ENCODE results near the gene PPP1R37.

PPP1R37 gene

DNA sequence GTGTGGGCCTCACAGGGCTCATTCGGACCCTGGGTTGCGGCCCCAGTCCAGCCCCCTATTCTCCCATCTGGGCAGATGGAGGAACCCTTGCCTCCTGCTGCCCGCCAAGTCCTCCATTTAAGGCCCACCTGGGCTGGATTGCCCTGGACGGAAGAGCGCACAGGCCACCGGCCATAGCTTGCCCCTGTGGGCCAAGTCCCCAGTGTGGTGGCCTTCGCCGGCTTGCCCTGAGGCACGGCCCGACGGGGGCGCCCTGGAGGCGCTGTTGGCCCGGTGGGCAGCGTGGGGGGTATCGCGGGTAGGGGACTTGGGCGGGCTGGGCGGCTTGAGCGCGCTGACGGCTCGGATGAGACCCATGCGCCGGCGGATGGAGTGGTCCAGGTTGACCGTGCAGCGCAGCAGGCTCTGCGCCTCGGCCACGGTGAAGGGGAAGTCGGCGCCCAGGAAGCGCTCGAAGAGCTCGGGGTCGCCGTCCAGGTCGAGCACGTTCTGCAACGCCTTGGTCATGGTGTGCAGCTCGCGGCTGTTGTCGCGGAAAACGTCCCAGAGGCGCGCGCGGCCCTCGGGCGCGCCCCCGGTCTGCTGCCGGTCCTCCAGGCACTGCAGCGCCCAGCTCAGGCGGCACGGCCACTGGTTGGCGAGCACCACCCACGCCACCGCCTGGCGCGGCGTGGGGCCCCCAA lies 59.0 kb downstream of the PPP1R37 start:
- no peak overlapping the region for H3K27ac Mint-ChIP-seq
- H3K4me1 Mint-ChIP-seq = peaks cover 7% of the 10 kb centered on the region
- TF ChIP-seq, protein P1, sequence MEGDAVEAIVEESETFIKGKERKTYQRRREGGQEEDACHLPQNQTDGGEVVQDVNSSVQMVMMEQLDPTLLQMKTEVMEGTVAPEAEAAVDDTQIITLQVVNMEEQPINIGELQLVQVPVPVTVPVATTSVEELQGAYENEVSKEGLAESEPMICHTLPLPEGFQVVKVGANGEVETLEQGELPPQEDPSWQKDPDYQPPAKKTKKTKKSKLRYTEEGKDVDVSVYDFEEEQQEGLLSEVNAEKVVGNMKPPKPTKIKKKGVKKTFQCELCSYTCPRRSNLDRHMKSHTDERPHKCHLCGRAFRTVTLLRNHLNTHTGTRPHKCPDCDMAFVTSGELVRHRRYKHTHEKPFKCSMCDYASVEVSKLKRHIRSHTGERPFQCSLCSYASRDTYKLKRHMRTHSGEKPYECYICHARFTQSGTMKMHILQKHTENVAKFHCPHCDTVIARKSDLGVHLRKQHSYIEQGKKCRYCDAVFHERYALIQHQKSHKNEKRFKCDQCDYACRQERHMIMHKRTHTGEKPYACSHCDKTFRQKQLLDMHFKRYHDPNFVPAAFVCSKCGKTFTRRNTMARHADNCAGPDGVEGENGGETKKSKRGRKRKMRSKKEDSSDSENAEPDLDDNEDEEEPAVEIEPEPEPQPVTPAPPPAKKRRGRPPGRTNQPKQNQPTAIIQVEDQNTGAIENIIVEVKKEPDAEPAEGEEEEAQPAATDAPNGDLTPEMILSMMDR (IDR thresholded peaks at IDR 0.05; ENCODE audit: unreplicated experiment in 3 of 3) = no peak
- no peaks in the 10 kb centered on the region for H3K36me3 Mint-ChIP-seq (ENCODE audit: low read depth)
- no peaks in the 10 kb centered on the region for H3K9me3 Mint-ChIP-seq
- peaks cover 27% of the 10 kb centered on the region for H3K27me3 Mint-ChIP-seq (ENCODE audit: low read depth)
- H3K4me3 Mint-ChIP-seq = peak overlapping the region in 1 of 3 experiments; percentile 26

DNA sequence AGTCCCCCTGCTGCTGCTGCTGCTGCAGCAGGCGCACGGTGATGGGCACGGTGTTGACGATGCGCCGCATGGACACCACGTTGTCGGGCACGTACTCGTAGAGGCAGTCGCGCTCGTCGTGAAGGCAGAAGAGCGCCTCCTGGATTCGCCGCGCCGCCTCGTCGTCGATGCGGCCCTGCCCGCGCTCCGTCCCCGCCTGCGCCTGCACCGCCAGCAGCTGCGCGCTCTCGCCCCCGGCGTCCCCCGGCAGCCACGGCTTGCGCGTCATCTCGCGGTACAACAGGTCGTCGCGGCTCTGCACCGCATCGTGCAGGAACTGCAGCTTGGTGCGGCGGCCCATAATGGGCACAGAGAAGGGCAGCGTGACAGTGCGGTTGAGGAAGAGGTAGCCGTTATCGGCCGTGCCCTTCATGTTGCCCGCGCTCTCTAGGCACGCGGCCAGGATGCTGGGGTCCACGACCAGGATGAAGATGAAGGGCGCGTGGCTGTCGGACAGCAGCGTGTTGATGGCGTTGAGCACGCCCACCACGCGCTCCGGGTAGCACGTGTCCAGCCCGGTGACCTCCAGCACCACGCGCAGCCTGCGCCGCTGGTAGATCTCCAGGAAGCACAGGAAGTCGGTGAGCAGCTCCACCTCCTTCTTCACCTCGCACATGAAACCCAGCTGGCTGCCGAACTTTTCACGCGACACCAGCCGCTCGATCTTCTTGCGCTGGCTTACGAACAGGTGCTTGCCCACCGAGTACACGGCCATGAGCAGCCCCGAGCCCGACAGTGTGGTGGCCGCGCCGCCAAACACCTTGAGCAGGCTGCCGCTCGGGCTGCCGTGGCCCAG lies 59.7 kb downstream of the PPP1R37 start:
- H3K36me3 Mint-ChIP-seq (ENCODE audit: low read depth) = no peaks in the 10 kb centered on the region
- TF ChIP-seq, protein P1 (IDR thresholded peaks at IDR 0.05; ENCODE audit: unreplicated experiment in 3 of 3) = no peak
- peaks cover 30% of the 10 kb centered on the region for H3K27me3 Mint-ChIP-seq (ENCODE audit: low read depth)
- peaks cover 7% of the 10 kb centered on the region for H3K4me1 Mint-ChIP-seq
- peak overlapping the region in 2 of 3 experiments; percentile 34 to 54 for H3K4me3 Mint-ChIP-seq
- no peaks in the 10 kb centered on the region for H3K9me3 Mint-ChIP-seq
- H3K27ac Mint-ChIP-seq = no peak overlapping the region

DNA sequence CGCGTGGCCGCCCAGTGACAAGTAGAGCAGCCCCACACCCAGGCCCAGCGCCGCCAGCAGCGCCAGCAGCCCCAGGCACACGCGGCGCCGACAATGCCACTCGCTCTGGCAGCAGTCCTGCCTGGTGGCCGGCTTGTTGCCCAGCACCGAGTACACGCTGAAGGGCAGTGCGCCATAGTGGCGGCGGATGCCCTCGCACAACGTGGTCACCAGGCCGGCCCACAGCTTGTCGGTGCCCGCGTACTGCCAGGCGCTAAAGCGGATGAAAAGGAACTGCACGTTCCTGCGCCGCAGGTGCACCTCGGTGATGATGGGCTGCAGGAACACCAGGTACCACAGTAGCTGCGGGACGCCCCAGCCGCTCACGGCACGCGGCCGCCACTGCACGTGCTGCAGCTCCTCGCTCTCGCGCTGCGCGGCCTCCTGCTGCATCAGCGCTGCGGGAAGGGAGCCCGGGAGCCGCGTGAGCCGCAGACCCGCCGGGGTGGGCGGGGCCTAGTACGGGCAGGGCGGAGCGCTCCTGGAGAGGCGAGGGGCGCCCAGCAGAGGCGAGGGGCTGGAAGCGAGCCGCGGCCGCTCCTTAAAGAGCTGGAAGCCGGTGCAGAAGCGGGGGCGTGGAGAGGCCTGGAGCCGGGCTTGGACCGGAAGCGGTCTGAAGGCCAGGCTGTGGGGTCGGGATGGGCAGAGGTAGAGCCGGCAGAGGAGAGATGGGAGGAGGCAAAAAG lies 60.5 kb downstream of the PPP1R37 start:
- no peaks in the 10 kb centered on the region for H3K36me3 Mint-ChIP-seq (ENCODE audit: low read depth)
- peak overlapping the region in 2 of 3 experiments; percentile 65 to 70 for H3K4me3 Mint-ChIP-seq
- H3K4me1 Mint-ChIP-seq = peaks cover 7% of the 10 kb centered on the region
- no peaks in the 10 kb centered on the region for H3K9me3 Mint-ChIP-seq
- peak overlapping the region in 2 of 3 experiments; percentile 37 to 73 for H3K27ac Mint-ChIP-seq
- H3K27me3 Mint-ChIP-seq (ENCODE audit: low read depth) = peaks cover 34% of the 10 kb centered on the region
- TF ChIP-seq, protein P1 (IDR thresholded peaks at IDR 0.05; ENCODE audit: unreplicated experiment in 3 of 3) = no peak

DNA sequence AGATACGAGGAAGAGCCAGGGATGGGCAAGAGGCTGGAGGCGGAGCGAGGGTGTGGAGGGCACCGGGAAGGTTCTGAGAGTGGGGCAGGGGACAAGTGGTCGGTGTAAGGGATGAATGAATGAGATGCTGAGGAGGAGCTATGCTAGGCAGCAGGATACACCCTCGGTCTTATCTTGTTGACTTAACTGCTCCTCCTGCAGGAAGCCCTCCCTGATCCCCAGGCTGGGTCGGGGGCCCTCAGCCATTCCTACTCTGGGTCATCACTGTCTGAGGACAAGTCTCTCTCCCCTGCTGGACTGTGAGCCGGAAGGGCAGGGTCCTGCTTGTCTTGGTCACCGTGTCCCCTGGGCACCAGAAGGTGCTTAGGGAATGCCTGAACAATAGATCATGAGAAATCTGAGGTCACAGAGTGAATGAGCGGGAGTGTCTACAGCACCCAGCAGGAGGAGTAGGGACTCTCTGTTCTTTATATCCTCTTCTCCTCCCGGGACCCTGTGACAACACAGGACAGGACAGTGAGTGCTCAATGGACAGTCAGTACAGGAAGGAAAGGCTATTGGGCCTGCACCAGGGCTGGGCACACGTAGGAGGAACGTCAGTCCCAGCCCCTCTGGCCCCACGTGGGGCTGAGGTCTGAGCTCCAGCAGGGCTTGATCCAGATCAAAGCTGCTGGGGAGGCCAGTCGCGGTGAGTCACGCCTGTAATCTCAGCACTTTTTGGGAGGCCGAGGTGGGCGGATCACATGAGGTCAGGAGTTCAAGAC lies 61.3 kb downstream of the PPP1R37 start:
- peaks cover 7% of the 10 kb centered on the region for H3K4me1 Mint-ChIP-seq
- H3K27me3 Mint-ChIP-seq (ENCODE audit: low read depth) = peaks cover 34% of the 10 kb centered on the region
- no peaks in the 10 kb centered on the region for H3K9me3 Mint-ChIP-seq
- H3K36me3 Mint-ChIP-seq (ENCODE audit: low read depth) = no peaks in the 10 kb centered on the region
- TF ChIP-seq, protein P1 (IDR thresholded peaks at IDR 0.05; ENCODE audit: unreplicated experiment in 3 of 3) = no peak
- H3K27ac Mint-ChIP-seq = peak overlapping the region in 2 of 3 experiments; percentile 37 to 73
- peak overlapping the region in 2 of 3 experiments; percentile 65 to 70 for H3K4me3 Mint-ChIP-seq

DNA sequence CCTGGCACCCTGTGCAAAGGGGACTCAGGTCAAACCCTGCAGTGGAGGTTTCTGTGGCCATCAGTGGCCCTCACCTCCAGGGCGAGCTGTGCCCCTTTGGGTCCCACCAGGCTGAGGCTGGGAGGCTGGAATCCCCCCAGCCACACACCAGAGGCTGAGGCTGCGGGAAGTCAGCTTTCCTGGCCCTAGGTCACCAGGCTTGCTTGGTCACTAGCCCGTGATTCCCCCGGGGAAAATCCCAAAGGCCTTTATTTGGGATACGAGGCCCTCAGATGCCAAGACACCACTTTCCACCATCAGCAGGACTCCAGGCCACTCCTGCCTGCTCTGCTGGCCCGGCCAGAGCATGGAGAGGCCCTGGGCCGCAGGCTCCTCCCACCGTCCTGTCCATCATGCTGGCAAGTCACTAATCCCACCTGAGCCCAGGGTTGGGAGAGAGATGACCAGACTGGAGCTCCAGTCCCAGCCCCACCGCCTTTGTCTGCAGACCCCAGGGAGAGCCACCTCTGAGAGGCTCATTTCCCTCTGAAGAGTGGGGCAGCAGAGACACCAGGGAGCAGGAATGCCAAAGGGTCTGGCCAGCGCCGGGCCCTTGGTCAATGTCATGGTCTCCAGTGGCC lies 63.1 kb downstream of the PPP1R37 start:
- no peak overlapping the region for H3K4me3 Mint-ChIP-seq
- H3K36me3 Mint-ChIP-seq (ENCODE audit: low read depth) = no peaks in the 10 kb centered on the region
- H3K4me1 Mint-ChIP-seq = peaks cover 7% of the 10 kb centered on the region
- no peak overlapping the region for H3K27ac Mint-ChIP-seq
- no peaks in the 10 kb centered on the region for H3K9me3 Mint-ChIP-seq
- peaks cover 39% of the 10 kb centered on the region for H3K27me3 Mint-ChIP-seq (ENCODE audit: low read depth)
- TF ChIP-seq, protein P1 (IDR thresholded peaks at IDR 0.05; ENCODE audit: unreplicated experiment in 3 of 3) = no peak
